NCI-H1092 treated with DMSO at 0.1 percent for 48 hours (cell line): ENCODE data around the gene ADAD2.

Source experiments
- DNase-seq: peaks from one replicate; lab custom pipeline; 2025; lab: John Stamatoyannopoulos, UW

The ADAD2 gene

GRCh38 chr16:84190731-84191388 is at the start of gene ADAD2:
TSS of gene ADAD2 (plus strand) at chr16:84191157. CDS start at chr16:84191231, 74 bp downstream.
- DNase-seq = no peak

- no peak for DNase-seq
Observed at GRCh38 chr16:84143081-84143480, 47.9 kb upstream of the ADAD2 start.

GRCh38 chr16:84143784-84144199 is 47.2 kb upstream of the ADAD2 start:
- DNase-seq = no peak

GRCh38 chr16:84144209-84144858 is 46.6 kb upstream of the ADAD2 start:
- peak; percentile 24 for DNase-seq

- DNase-seq = peak; percentile 77
Observed at GRCh38 chr16:84144859-84145639, 45.9 kb upstream of the ADAD2 start, which contains the start of the genes DNAAF1 and HSDL1. TSS of gene DNAAF1 (plus strand) at chr16:84145308. CDS start at chr16:84145441, 133 bp downstream. TSS of gene HSDL1 (minus strand) at chr16:84145177. CDS start at chr16:84131321, 13,856 bp downstream.

GRCh38 chr16:84150926-84151325 is 40.0 kb upstream of the ADAD2 start:
- no peak for DNase-seq

GRCh38 chr16:84153660-84154214 is 37.2 kb upstream of the ADAD2 start:
- DNase-seq = no peak

- no peak for DNase-seq
Observed at GRCh38 chr16:84155226-84155625, 35.7 kb upstream of the ADAD2 start.

- no peak for DNase-seq
Observed at GRCh38 chr16:84155771-84156170, 35.2 kb upstream of the ADAD2 start.

- no peak for DNase-seq
Observed at GRCh38 chr16:84156342-84156784, 34.6 kb upstream of the ADAD2 start.

- no peak for DNase-seq
Observed at GRCh38 chr16:84159007-84159406, 31.9 kb upstream of the ADAD2 start.

GRCh38 chr16:84159800-84160199 is 31.2 kb upstream of the ADAD2 start:
- DNase-seq = no peak

- DNase-seq = no peak
Observed at GRCh38 chr16:84161037-84161436, 29.9 kb upstream of the ADAD2 start.

GRCh38 chr16:84161801-84162200 is 29.2 kb upstream of the ADAD2 start:
- DNase-seq = no peak

GRCh38 chr16:84165746-84166145 is 25.2 kb upstream of the ADAD2 start:
- DNase-seq = no peak

- DNase-seq = no peak
Observed at GRCh38 chr16:84166796-84167695, 23.9 kb upstream of the ADAD2 start.

- DNase-seq = no peak
Observed at GRCh38 chr16:84169765-84170310, 21.1 kb upstream of the ADAD2 start.

- no peak for DNase-seq
Observed at GRCh38 chr16:84174396-84174795, 16.6 kb upstream of the ADAD2 start.

GRCh38 chr16:84175350-84176081 is 15.4 kb upstream of the ADAD2 start:
- DNase-seq = peak; percentile 70
